H9 (cell line): ENCODE results near the gene G6PC2. TPM values are rescaled to one million over a fixed set of nuclear protein-coding genes. Genes with fewer than 3 reads are reported as not detected.

Experiments used
- DNase-seq: peaks from one replicate; pipeline ENCODE4 v3.0.0-alpha.2; 2017
- H2AFZ ChIP-seq: one replicate; pipeline ENCODE4 v1.6.1; 2013; ENCODE audit warnings: mild to moderate bottlenecking, low read length, control low read depth, moderate library complexity
- H2AK5ac ChIP-seq: 2 replicates; pipeline ENCODE4 v1.6.1; 2013; ENCODE audit warnings: low read length, control low read depth, mixed read lengths; ENCODE audit not compliant: insufficient read length
- H2BK120ac ChIP-seq: one replicate; pipeline ENCODE4 v1.6.1; 2013; ENCODE audit warnings: low read depth, mild to moderate bottlenecking, low read length, control low read depth, inconsistent platforms; ENCODE audit not compliant: poor library complexity, severe bottlenecking
- H2BK12ac ChIP-seq: 2 replicates; pipeline ENCODE4 v1.6.1; 2013; ENCODE audit warnings: low read length, control low read depth, mixed read lengths, low read depth; ENCODE audit not compliant: insufficient read length
- H2BK15ac ChIP-seq: 2 replicates; pipeline ENCODE4 v1.6.1; 2013; ENCODE audit warnings: low read depth, low read length, control low read depth
- H2BK20ac ChIP-seq: one replicate; pipeline ENCODE4 v1.6.1; 2013; ENCODE audit warnings: low read depth, mild to moderate bottlenecking, low read length, control low read depth, inconsistent platforms; ENCODE audit not compliant: poor library complexity, severe bottlenecking
- H2BK5ac ChIP-seq: 2 replicates; pipeline ENCODE4 v1.6.1; 2013; ENCODE audit warnings: low read length, control low read depth, mixed read lengths; ENCODE audit not compliant: insufficient read length
- H3K14ac ChIP-seq: 2 replicates; pipeline ENCODE4 v1.6.1; 2013; ENCODE audit warnings: low read length, control low read depth; ENCODE audit not compliant: insufficient read depth
- H3K18ac ChIP-seq: 2 replicates; pipeline ENCODE4 v1.6.1; 2013; ENCODE audit warnings: low read depth, mild to moderate bottlenecking, mixed read lengths, low read length, control low read depth; ENCODE audit not compliant: insufficient read length
- H3K23ac ChIP-seq: 2 replicates; pipeline ENCODE4 v1.6.1; 2013; ENCODE audit warnings: low read length, control low read depth, mixed read lengths, low read depth; ENCODE audit not compliant: insufficient read length
- H3K23me2 ChIP-seq: 2 replicates; pipeline ENCODE4 v1.6.1; 2013; ENCODE audit warnings: low read depth, mild to moderate bottlenecking, mixed read lengths, low read length, control low read depth; ENCODE audit not compliant: insufficient read length, poor library complexity, severe bottlenecking
- H3K27ac ChIP-seq: 2 replicates; pipeline ENCODE4 v1.5.1; 2013; ENCODE audit warnings: low read length, control low read depth, mixed read lengths, low read depth; ENCODE audit not compliant: insufficient read length
- H3K27me3 ChIP-seq: 2 replicates; pipeline ENCODE4 v1.6.1; 2013; ENCODE audit warnings: low read length, control low read depth, inconsistent platforms; ENCODE audit not compliant: insufficient read depth
- H3K4ac ChIP-seq: 2 replicates; pipeline ENCODE4 v1.6.1; 2013; ENCODE audit warnings: low read depth, mild to moderate bottlenecking, control low read depth, inconsistent platforms, low read length, moderate library complexity
- H3K4me1 ChIP-seq: 2 replicates; pipeline ENCODE4 v1.6.1; 2013; ENCODE audit warnings: low read length, control low read depth, inconsistent platforms; ENCODE audit not compliant: insufficient read depth
- H3K4me2 ChIP-seq: 2 replicates; pipeline ENCODE4 v1.6.1; 2013; ENCODE audit warnings: low read length, control low read depth, mixed read lengths; ENCODE audit not compliant: insufficient read length, insufficient read depth
- H3K56ac ChIP-seq: 2 replicates; pipeline ENCODE4 v1.6.1; 2013; ENCODE audit warnings: low read depth, mild to moderate bottlenecking, mixed read lengths, low read length, control low read depth; ENCODE audit not compliant: insufficient read length
- H3K79me1 ChIP-seq: 2 replicates; pipeline ENCODE4 v1.6.1; 2013; ENCODE audit warnings: low read depth, mild to moderate bottlenecking, moderate library complexity, low read length, control low read depth, inconsistent platforms; ENCODE audit not compliant: insufficient read depth, poor library complexity, severe bottlenecking
- H3K79me2 ChIP-seq: 2 replicates; pipeline ENCODE4 v1.6.1; 2013; ENCODE audit warnings: low read length, control low read depth, inconsistent platforms; ENCODE audit not compliant: insufficient read depth
- H3K9ac ChIP-seq: 2 replicates; pipeline ENCODE4 v1.6.1; 2013; ENCODE audit warnings: low read length, control low read depth, mixed read lengths; ENCODE audit not compliant: insufficient read length; ENCODE audit errors: extremely low read depth
- H3K9me3 ChIP-seq: one replicate; pipeline ENCODE4 v1.6.1; 2013; ENCODE audit warnings: low read depth, low read length, inconsistent platforms; ENCODE audit not compliant: control insufficient read depth
- H3T11ph ChIP-seq: one replicate; pipeline ENCODE4 v1.6.1; 2013; ENCODE audit warnings: mild to moderate bottlenecking, low read length, control low read depth, inconsistent platforms
- H4K20me1 ChIP-seq: one replicate; pipeline ENCODE4 v1.6.1; 2013; ENCODE audit not compliant: control insufficient read depth, insufficient read length, insufficient read depth
- H4K5ac ChIP-seq: 2 replicates; pipeline ENCODE4 v1.6.1; 2013; ENCODE audit warnings: low read depth, mild to moderate bottlenecking, mixed read lengths, low read length, control low read depth; ENCODE audit not compliant: insufficient read length
- H4K8ac ChIP-seq: replicated peaks from 2 replicates; pipeline ENCODE4 v1.6.1; 2013; ENCODE audit warnings: low read length, control low read depth, mixed read lengths, low read depth; ENCODE audit not compliant: insufficient read length
- H4K91ac ChIP-seq: 2 replicates; pipeline ENCODE4 v1.6.1; 2013; ENCODE audit warnings: low read depth, mild to moderate bottlenecking, moderate library complexity, mixed read lengths, low read length, control low read depth; ENCODE audit not compliant: insufficient read length
- H3K27ac Mint-ChIP-seq, 3 experiments: 2 replicates in 2 of 3; 3 replicates in 1 of 3; pipeline ENCODE4 v1.8.0; 2020 to 2021; ENCODE audit warnings: mixed read lengths in 3 of 3, mild to moderate bottlenecking in 1 of 3, moderate library complexity in 1 of 3
- H3K27me3 Mint-ChIP-seq: 2 replicates; pipeline ENCODE4 v1.8.0; 2021; ENCODE audit warnings: low read depth, mild to moderate bottlenecking, moderate library complexity, mixed read lengths
- H3K36me3 Mint-ChIP-seq, 3 experiments: 2 replicates in 2 of 3; 3 replicates in 1 of 3; pipeline ENCODE4 v1.8.0; 2020 to 2021; ENCODE audit warnings: low read depth in 3 of 3, mixed read lengths in 3 of 3; ENCODE audit not compliant: insufficient read depth in 1 of 3
- H3K4me1 Mint-ChIP-seq, 2 experiments: 2 replicates each; pipeline ENCODE4 v1.8.0; 2020; ENCODE audit warnings: mixed read lengths in 2 of 2
- H3K4me3 Mint-ChIP-seq, 2 experiments: 2 replicates in 1 of 2; 3 replicates in 1 of 2; pipeline ENCODE4 v1.8.0; 2020 to 2021; ENCODE audit warnings: mild to moderate bottlenecking in 2 of 2, mixed read lengths in 2 of 2, moderate library complexity in 1 of 2
- H3K9me3 Mint-ChIP-seq, 2 experiments: 2 replicates in 1 of 2; 3 replicates in 1 of 2; pipeline ENCODE4 v1.8.0; 2020; ENCODE audit warnings: mild to moderate bottlenecking in 2 of 2, mixed read lengths in 2 of 2, moderate library complexity in 1 of 2
- CTCF ChIP-seq: fragments of 200-600 bp; sonication (generic); conservative IDR thresholded peaks from 3 replicates; pipeline ENCODE4 v1.8.0; 2021; ENCODE audit warnings: antibody characterized with exemption, mild to moderate bottlenecking
- total RNA-seq: library from RNA; stranded (reverse); gene quantifications from 2 replicates; pipeline ENCODE4 v1.2.1, GENCODE V29; 2021

Gene G6PC2
- total RNA-seq, 1 experiment from 2014 or later: not detected

GRCh38 chr2:168894720-168895119 is 6.4 kb upstream of the G6PC2 start:
- Mint-ChIP-seq H3K27me3 (peaks cover 13% of the 10 kb centered on the region), H3K36me3 (peaks cover 0 to 2% (median 0%) of the 10 kb centered on the region in 3 experiments; a peak in 1 of 7 replicates), H3K4me3 (no peak overlapping the region), H3K9me3 (no peaks in the 10 kb centered on the region), H3K4me1 (peaks cover 5 to 8% of the 10 kb centered on the region in 2 experiments; a peak in 3 of 4 replicates), H3K27ac (no peak overlapping the region)
- Histone ChIP-seq H3K79me2 (no peaks in the 10 kb centered on the region), H3K9ac (no peak overlapping the region), H4K20me1 (no peaks in the 10 kb centered on the region), H2BK12ac (no peak overlapping the region), H3K23ac (no peak overlapping the region), H3K4ac (no peak overlapping the region), H4K8ac (no peak overlapping the region), H3K18ac (no peak overlapping the region), H3T11ph (no peak overlapping the region), H2AK5ac (no peak overlapping the region), H4K5ac (no peak overlapping the region), H4K91ac (no peak overlapping the region), H2AFZ (no peak overlapping the region), H3K9me3 (no peaks in the 10 kb centered on the region), H3K23me2 (peaks cover 3% of the 10 kb centered on the region), H3K14ac (no peak overlapping the region), H3K4me2 (no peak overlapping the region), H3K27ac (no peak overlapping the region), H2BK120ac (no peak overlapping the region), H3K79me1 (no peaks in the 10 kb centered on the region), H3K4me1 (no peaks in the 10 kb centered on the region), H3K56ac (no peak overlapping the region), H2BK5ac (no peak overlapping the region), H2BK20ac (no peak overlapping the region), H3K27me3 (no peaks in the 10 kb centered on the region; the same call in 1 of the 2 replicates), H2BK15ac (no peak overlapping the region)
- DNase-seq: no peak
- no peak for TF ChIP-seq CTCF
